ENCODE data around the gene LRRIQ1.

DNA sequence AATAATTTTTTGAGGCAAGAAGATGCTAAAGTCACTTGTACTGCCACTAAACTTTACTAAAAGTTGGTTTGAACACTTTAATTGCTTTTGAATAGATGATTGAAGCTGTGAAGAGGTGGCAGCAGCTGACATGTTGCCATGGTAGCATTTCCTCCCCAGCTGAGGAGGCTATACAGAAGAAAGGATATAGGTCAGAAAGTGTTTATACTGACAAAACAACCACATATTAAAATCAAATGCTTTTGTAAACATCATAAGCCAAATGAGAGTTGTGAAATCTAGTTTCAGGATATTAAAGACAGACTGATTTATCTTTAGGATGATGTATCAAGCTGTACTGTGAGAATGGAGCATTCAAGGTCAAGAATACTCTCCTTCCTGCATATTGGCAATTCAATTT lies 41.7 kb upstream of the LRRIQ1 start:
- TF ChIP-seq, protein P1, sequence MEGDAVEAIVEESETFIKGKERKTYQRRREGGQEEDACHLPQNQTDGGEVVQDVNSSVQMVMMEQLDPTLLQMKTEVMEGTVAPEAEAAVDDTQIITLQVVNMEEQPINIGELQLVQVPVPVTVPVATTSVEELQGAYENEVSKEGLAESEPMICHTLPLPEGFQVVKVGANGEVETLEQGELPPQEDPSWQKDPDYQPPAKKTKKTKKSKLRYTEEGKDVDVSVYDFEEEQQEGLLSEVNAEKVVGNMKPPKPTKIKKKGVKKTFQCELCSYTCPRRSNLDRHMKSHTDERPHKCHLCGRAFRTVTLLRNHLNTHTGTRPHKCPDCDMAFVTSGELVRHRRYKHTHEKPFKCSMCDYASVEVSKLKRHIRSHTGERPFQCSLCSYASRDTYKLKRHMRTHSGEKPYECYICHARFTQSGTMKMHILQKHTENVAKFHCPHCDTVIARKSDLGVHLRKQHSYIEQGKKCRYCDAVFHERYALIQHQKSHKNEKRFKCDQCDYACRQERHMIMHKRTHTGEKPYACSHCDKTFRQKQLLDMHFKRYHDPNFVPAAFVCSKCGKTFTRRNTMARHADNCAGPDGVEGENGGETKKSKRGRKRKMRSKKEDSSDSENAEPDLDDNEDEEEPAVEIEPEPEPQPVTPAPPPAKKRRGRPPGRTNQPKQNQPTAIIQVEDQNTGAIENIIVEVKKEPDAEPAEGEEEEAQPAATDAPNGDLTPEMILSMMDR (IDR thresholded peaks at IDR 0.05; ENCODE audit: poor library complexity, severe bottlenecking) = no peak
- TF ChIP-seq TAF1 (IDR thresholded peaks at IDR 0.05; ENCODE audit: low read depth) (no peak), RAD21 (conservative IDR thresholded peaks at IDR 0.05) (no peak), MXI1 (conservative IDR thresholded peaks at IDR 0.05; ENCODE audit: poor library complexity, severe bottlenecking) (no peak)
